NCI-H2081 (cell line): ENCODE data around the gene XKRX.
A peak's percentile ranks its signal among the peaks of the same experiment; 100 is the strongest.

Experiments used
- DNase-seq, 2 experiments: peaks; one replicate each; lab custom pipeline; 2025; lab: John Stamatoyannopoulos, UW

XKRX gene

GRCh38 chrX:100895365-100896075, 33.2 kb downstream of the XKRX start:
- DNase-seq = peak; percentile 28 to 53

GRCh38 chrX:100883654-100884053, 45.1 kb downstream of the XKRX start:
- DNase-seq = no peak

- peak in 1 of 2 experiments; percentile 58 for DNase-seq
These were observed 48.3 kb downstream of the XKRX start for GRCh38 chrX:100880368-100880767.

- no peak for DNase-seq
These were observed 54.4 kb downstream of the XKRX start, which contains the start of gene NOX1 for GRCh38 chrX:100874325-100874724. TSS of gene NOX1 (minus strand) at chrX:100874359. CDS start at chrX:100874139, 220 bp downstream.

GRCh38 chrX:100871594-100872560, 56.8 kb downstream of the XKRX start:
- no peak for DNase-seq

GRCh38 chrX:100870527-100870926, 58.2 kb downstream of the XKRX start:
- DNase-seq = no peak

- DNase-seq = no peak
These were observed 60.4 kb downstream of the XKRX start for GRCh38 chrX:100868273-100868672.

GRCh38 chrX:100864657-100865391, 63.9 kb downstream of the XKRX start:
- DNase-seq = no peak
